DMS114 treated with DMSO at 0.1 percent for 48 hours (cell line): ENCODE results near the gene GJD4.

ENCODE experiments used
- DNase-seq: peaks from one replicate; lab custom pipeline; 2025; ENCODE audit not compliant: unreplicated experiment; lab: John Stamatoyannopoulos, UW

The GJD4 gene

DNA sequence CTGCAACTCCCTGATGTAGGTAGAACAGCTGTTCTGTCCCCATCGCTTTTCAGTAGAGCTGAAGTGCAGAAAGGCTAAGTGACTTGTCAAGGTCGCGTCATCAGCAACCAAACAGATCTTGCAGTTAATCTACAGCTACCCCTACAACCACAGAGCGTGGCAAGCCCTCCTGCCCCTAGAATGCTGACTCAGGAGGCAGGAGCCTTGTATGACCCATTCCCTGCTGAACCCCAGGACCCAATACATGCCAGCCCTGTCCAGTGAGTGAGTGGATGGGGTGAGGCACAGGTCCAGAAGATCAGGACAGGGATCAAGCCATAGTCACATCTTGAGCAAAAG lies 26.6 kb upstream of the GJD4 start:
- no peak for DNase-seq

DNA sequence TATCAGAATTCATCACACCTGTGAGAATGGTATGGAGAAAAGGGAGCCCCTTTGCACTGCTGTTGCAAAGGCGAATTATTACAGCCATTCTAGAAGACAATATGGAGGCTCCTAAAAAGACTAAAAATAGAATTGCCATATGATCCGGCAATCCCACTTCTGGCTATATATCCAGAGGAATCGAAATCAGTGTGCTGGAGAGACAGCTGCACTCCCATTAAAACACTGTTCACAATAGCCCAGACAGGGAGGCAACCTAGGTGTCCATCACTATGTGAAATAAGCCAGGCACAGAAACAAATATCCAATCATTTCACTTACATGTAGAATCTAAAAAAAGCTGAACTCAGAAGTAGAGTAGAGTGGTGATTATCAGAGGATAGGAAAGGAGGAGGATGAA lies 26.0 kb upstream of the GJD4 start:
- no peak for DNase-seq

DNA sequence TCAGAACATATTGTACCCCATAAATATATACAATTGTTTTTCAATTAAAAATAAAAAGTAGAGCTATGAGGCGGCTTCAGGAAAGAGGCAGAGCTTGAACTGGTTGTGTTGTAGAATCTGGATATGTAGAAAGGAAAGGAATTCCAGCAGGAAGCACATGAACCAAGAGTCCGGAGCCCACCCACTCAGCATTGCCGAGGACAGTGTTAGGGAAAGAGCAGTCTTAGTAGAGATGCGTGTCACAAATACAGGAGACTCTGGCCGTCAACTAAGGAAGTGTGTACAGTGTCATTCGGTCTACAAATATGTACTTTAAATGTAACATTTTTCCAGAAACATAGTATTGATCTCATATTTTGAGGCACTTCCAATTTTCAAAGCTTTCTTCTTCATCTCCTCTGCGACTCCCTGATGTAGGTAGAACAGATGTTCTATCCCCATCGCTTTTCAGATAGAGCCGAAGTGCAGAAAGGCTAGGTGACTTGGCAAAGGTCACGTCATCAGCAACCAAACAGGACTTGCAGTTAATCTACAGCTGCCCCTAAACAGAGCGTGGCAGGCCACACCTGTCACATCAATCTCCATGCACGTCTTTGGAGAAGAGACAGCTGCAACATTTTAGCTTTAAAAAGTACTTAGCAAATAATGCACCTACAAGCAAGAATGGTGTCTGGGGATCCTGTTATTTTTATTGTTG lies 25.3 kb upstream of the GJD4 start:
- DNase-seq, result no peak

DNA sequence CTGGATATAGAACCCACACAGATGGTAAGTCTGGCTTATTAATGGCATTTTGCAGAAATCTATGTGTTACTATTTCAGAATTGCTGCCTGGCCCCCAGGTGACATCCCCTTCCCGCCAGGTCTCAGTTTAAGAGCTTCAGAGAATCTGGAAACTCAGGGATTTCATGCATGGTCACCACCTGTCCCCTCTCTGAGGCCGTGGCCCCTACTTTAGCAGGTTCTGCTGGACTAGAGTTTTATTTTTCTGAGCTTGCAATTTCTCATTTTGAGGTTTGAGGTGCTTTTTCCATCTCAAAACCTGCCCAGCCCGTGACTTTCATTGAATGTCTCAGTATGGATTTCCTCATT lies 24.7 kb upstream of the GJD4 start:
- no peak for DNase-seq

DNA sequence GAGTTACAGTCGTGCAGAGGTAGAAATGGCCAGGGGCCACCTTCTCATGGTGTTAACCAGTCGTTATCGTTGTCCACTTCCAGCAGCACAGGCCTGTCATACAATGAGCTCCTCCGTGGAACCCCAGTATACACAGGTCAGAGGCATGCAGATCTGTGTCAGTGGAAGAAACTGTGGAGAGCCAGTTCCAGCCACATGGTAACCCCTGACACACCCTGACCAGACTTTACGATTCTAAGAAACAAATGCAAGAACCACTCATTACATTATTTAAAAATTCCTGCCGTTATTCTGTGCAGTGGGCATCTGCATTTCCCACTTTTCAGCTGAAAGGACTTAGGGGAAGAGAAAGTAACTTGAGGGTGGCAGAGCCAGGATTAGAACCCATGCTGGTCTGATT lies 23.5 kb upstream of the GJD4 start:
- DNase-seq, result no peak

DNA sequence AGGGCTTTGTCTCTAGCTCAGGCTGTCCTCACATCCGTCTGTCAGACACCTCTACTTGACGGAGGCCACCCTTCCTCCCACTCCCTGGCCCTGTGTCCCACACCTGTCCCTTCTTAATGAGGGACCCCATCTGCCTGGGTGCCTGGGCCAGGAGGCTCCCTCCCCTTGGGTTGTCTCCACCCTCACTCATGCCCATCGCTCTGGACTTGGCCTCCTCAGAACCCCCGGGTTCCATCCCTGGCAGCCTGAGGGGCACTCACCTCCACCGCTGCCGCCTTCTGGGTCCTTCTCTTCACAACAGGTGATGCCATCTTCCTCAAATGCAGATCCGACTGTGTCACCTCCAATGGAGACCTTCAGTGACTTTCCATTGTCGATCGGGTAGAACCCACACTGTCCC lies 20.2 kb upstream of the GJD4 start:
- no peak for DNase-seq

DNA sequence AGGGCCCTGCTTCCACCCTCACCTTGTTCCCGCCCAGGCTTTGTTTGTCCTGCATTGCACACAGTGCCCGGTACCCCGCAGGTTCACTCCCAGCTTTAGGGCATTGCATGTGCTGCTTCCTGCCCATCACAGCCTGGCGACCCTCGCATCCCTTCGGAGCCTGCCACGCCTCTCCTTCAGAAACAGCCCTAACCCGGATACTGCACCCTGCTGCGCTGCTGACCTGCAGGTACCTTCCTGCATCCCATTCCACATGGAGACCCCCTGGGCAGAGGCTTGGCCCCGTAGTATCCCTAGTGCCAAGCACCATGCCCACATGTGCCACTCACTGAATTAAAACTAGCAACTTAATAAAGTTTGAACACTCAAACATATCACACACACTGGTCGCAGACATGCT lies 19.8 kb upstream of the GJD4 start:
- no peak for DNase-seq

DNA sequence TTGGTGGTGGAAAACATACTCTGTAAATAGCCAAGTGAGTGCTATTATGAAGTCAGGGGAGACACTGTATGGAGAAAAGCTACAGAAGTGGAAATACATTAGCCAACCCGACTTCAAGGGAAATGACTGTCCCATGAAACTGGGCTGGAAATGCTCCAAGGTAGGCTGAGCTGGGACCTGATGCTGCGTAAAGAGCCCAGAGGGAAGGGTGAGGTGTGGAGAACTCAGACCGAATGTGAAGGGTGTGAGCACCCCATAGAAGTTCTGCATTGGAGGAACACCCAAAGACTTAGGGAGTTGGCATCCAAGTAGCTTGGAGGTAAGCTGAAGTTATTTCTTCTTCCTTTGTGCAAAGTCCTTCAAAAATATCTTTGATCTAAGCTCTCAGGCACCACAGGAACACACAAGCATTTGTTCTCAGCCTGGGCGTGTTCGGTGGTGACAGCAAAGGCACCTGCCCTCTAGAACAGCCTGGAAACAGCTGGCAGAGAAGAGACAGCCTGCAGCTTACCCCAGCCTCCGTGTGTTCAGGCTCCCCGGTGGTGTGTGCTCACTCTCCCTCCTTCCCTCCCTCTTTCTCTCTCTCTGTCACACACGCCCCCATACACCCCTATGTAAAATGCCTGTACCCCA lies 19.1 kb upstream of the GJD4 start:
- DNase-seq, result no peak

DNA sequence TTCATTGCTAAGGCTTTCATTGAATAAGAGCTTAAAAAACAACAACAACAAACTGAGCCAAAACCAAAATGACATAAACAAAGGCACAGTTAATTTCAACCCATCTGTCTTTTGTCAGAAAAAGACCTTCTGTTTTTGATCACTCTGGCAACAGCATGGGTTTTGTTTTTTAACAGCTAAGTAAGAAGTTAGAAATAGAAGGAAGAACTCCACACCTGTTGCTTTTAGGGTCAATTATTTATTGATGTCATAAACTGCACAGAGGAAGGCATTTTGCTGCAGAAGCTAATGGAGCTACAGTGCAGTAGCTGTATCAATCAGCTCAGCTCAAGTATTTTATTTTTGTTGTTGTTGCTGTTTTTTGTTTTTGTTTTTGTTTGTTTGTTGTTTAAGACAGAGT lies 16.3 kb upstream of the GJD4 start:
- DNase-seq, result no peak

DNA sequence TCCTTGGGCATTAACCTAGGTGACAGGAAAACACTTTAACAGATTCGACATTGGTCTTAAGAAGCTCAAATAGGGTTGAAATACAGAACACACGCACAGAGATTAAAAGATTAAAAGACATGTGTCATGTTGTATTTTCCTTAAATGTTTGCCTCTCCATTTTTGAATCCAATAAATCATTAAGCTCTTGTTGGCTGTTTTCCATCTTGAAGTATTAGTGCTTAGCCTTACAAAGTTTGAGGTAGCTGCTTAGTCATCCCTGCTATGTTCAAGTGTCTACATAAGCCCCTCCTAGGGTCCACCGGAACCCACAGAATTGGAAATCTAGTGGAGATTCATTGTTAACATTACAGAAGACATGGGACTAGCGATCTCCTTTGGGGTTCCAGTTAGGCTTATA lies 12.7 kb upstream of the GJD4 start:
- DNase-seq, result no peak

DNA sequence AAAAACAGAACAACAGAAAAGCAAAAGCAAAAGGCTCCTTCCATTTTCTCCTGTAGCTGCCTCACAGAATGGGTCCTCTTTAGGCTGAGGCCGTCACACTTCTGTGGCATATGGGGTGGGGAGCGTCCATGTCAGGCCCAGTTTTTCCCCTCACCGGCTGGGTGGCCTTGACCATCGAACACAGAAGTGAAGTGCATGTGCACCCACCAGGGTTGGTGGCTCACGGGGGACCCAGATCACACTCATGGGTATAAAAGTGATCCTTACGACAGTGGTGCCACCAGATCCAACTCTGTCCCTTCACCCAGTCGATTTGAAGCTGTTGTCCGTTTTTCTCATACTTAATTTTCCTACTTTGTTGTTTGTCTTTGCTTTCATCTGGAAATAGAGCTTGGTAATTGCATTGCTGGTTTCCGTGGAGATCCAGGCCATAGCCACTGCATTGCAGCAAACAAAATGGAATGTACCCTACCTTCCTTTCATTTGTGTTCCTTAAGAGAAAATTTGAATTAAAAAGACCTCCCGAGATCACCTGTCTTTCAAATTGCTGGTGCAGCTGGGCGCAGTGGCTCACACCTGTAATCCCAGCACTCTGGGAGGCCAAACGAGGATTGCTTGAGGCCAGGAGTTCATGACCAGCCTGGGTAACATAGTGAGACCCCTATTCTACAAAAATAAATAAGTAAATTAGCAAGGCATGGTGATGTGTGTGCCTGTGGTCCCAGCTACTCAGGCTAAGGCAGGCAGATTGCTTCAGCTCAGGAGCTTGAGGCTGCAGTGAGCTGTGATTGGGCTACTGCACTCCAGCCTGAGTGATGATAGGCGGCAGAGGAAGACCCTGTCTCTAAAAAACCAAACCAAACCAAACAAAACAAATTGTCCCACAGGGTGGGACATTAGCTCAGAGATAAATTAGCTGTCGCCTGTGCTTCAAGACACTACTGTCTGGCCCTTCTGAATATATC lies 10.7 kb upstream of the GJD4 start:
- DNase-seq, result no peak

DNA sequence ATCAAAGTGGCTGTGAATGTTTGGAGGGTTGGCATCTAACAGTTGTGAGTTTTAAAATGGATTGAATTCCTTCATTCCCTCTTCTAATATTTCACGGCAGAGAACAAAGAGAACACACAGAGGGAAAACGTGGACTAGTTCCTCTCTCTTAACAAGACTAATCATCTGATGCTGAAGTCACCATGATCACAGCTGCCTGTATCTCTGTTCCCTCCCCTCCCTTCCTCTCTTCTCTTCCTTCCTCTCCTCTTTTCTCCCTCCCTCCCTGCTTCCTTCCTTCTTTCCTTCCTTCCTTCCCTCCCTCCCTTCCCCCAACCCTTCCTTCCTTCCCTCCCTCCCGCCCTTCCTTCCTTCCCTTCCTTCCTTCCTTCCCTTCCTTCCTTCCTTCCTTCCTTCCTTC lies 10.0 kb upstream of the GJD4 start:
- no peak for DNase-seq

DNA sequence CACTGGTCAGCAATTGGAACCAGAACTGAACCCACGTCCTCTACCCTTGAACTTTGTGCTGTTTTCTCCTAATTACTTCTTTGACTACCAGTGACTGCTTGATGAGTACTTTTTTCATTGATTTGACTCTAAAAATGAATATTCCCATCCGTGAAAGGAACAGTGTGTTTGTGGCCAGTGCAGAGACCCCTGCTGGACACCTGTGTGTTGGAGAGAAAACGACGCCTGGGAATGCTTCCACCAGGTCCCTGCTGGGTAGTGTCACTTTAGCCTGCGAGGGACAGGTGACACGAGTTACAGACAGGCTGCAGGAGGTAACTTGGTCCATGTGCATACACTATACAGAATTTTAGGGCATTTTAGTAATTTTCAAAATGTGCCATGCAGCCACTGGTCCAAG lies 6.8 kb upstream of the GJD4 start:
- no peak for DNase-seq

DNA sequence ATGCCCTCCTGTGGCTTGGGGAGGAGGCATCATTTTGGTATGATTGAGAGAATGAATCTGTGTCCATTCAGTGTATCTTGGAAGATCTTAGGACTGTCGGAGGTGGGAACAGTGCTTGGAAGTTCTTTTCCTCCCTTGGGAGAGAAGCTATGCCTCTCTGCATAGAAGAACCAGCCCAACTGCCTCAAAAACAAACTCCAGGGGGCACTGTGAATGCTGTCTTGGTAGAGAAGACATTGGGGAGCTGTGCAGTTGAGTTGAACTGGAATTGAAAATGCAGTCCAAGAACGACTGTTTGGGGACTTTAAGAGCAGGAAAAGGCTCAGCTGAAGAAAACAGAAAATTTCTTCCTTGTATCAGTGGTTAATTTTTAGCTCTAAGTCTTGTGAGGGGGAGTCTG lies 4.9 kb upstream of the GJD4 start:
- no peak for DNase-seq

DNA sequence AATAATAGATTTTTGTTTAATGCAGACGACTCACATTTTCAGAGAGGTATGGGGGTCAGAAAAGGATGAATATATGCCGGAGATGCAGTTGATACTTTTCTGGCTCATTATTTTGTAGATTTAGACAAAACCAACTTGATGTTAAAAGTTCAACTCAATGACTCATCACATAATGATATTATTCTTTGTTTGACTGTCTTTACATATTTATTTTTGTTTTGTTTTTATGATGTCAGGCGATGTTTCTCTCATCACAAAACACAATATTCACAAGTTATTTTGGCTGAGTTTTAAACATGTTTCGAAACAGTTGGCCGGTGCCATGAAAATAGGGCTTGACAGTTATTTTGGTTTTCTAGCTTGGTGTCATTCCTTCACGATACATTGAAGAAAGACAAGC lies 1.3 kb downstream of the GJD4 start:
- no peak for DNase-seq

DNA sequence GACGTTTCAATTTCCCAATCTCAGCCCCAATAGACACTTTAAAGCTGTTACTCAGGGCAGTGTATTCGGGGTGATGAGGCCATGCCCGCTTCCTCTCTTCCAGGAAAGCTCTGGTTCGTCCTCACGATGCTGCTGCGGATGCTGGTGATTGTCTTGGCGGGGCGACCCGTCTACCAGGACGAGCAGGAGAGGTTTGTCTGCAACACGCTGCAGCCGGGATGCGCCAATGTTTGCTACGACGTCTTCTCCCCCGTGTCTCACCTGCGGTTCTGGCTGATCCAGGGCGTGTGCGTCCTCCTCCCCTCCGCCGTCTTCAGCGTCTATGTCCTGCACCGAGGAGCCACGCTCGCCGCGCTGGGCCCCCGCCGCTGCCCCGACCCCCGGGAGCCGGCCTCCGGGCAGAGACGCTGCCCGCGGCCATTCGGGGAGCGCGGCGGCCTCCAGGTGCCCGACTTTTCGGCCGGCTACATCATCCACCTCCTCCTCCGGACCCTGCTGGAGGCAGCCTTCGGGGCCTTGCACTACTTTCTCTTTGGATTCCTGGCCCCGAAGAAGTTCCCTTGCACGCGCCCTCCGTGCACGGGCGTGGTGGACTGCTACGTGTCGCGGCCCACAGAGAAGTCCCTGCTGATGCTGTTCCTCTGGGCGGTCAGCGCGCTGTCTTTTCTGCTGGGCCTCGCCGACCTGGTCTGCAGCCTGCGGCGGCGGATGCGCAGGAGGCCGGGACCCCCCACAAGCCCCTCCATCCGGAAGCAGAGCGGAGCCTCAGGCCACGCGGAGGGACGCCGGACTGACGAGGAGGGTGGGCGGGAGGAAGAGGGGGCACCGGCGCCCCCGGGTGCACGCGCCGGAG lies 2.6 kb downstream of the GJD4 start:
- DNase-seq, result no peak

DNA sequence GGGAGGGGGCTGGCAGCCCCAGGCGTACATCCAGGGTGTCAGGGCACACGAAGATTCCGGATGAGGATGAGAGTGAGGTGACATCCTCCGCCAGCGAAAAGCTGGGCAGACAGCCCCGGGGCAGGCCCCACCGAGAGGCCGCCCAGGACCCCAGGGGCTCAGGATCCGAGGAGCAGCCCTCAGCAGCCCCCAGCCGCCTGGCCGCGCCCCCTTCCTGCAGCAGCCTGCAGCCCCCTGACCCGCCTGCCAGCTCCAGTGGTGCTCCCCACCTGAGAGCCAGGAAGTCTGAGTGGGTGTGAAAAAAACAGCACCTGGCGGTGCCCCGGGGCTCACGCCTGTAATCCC lies 3.2 kb downstream of the GJD4 start:
- DNase-seq, result no peak

DNA sequence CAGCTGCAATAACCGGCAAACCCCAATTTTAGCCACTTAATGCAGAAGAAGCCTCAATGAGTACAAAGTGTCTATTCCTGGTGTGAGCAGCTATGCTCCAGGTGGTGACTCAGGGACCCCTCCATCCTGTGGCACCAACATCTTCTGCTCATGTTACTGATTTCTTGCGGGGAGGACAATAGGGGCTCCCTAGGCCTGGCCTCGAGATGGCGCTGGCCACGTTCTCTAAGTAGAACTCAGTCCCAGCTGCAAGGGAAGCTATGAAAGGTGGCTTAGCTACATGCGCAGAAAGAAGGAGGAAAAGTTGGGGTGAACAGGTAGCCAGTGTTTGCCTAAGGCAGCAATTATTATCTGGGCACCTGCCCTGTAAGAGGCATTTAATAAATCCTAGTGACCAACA lies 6.6 kb downstream of the GJD4 start:
- DNase-seq, result no peak

DNA sequence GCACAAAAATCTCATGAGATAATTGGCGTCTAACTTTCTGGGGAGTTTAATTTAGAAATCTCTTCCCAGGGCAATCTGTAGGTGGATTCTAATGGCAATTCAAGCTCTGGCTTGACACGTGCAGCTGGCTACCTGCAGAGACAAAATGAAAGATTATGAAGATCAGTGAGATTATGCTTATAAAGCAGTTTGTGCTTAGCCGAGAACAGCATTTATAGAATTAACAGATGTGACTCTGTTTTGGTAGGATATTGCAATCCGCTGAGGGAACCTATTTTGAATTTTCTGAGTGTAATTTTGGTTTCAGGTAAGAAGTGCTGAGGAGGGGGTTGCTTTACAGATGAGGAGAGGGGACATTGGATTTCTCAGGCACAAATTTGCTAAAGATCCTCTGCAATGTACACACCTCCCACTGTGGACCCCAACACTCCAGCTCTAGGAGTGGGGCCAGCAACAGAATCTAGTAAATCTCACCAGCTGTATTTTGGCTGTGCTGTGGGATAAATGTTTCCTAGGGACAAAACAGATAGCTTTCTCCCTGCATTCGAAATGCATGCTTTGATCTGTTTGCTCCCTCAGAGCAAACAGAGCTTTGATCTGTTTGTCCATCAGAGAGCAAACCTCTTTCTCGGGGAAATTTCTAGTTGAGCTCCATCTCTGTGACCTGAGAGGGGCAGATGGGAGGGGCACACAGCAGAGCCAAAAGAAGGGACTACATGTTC lies 7.4 kb downstream of the GJD4 start:
- DNase-seq, result no peak

DNA sequence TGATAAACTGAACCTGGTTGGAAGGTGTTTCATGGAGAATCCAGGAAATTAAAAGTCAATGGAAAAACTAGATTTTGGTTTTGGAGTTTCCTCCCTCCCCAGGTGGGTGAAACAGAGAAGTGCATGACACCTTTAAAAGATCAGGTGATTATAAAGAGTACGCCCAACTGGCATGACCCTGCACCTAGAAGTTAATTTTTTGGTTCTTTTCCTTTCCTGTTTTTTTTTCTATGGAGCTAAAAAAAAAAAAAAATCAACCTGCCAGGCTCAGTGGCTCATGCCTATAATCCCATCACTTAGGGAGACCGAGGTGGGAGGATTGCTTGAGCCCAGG lies 7.9 kb downstream of the GJD4 start:
- DNase-seq, result no peak
